NCI-H1092 treated with DMSO at 0.1 percent for 48 hours (cell line): Measurements from ENCODE around the gene DES.

Source experiments
- DNase-seq: peaks from one replicate; lab custom pipeline; 2025; lab: John Stamatoyannopoulos, UW

The DES gene

DNA sequence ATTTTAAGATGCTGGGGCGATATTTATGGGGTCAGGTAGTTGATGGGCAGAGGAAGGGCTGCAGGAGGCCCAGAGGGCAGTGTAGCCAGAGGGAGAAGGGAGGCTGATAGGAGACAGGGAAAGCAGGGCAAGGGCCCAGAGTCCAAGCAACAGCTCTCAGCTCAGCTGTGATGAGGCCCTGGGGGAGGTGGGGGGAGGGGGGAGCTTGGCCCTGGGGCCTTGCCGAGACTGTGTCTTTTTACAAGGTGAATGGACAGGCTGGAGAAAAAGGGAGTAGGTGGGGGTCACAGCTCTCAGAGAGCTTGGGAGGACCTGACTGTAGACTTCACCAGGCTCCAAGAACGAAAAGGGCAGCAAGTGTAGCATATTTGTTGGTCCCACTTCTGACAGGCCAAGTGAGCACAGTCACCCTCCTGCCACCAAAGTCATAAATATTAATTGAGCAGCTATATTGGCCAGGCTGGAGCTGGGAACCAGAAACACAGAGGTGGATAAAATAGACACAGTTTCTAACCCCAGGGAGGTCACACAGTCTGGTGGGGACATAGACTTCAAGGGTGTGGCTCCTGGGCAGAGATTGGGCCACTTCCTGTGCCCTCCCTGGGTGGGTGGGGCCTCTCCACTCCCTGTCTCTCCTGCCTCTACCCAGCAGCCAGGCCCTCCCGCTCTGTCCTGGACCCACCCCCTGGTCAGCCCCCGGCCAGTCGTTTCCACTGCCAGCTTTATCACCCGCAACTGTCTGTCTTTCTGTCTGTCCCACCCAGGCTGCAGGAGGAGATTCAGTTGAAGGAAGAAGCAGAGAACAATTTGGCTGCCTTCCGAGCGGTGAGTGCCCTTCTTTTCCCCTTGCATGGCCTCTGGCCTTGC lies 1.4 kb downstream of the DES start:
- no peak for DNase-seq

DNA sequence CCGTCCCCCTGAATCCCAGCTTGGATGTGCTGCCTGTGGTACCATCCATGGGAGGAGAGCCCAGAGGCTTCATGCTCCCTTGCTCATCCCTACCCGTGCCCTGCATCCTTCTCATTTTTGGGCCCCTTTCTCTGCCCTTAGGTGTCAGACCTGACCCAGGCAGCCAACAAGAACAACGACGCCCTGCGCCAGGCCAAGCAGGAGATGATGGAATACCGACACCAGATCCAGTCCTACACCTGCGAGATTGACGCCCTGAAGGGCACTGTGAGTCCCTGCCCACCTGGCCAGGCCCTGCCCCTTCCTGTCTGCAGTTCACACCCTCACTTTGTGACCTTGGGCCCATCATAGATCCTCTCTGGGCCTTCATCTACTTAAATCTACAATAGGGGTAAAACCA lies 2.5 kb downstream of the DES start:
- no peak for DNase-seq

DNA sequence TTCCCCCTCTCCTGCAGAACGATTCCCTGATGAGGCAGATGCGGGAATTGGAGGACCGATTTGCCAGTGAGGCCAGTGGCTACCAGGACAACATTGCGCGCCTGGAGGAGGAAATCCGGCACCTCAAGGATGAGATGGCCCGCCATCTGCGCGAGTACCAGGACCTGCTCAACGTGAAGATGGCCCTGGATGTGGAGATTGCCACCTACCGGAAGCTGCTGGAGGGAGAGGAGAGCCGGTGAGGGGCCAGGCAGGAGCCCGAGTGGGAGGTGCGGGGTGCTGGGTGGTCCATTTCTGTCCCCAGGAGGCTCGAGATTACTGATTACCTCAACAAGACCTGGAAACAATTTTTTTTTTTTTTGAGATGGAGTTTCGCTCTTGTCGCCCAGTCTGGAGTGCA lies 3.1 kb downstream of the DES start:
- DNase-seq: no peak

DNA sequence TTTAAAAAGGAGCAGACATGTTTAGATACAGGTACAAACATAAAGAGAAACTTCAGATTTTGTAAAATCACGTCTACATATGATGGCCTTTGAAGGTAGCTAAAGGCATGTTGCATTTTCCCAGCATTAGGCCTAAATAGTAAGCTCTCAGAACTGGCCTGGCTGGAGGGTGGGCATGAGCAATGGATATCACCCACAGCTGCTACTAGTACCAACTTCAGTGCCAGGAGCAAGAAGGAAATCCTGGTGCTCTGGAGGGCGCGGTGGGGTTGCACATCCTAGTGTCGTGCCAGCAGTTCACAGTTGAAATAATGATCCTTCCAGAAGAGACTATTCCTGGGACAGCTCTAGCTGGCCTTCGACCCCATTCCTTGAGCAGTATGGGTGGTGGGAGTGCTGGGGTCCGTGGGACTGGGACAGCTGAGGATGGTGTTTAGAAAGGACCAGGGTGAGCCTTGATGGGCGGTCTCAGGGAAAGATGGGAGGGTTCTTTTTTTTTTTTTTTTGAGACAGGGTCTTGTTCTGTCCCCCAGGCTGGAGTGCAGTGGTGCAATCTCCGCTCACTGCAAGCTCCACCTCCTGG lies 4.9 kb downstream of the DES start:
- no peak for DNase-seq

DNA sequence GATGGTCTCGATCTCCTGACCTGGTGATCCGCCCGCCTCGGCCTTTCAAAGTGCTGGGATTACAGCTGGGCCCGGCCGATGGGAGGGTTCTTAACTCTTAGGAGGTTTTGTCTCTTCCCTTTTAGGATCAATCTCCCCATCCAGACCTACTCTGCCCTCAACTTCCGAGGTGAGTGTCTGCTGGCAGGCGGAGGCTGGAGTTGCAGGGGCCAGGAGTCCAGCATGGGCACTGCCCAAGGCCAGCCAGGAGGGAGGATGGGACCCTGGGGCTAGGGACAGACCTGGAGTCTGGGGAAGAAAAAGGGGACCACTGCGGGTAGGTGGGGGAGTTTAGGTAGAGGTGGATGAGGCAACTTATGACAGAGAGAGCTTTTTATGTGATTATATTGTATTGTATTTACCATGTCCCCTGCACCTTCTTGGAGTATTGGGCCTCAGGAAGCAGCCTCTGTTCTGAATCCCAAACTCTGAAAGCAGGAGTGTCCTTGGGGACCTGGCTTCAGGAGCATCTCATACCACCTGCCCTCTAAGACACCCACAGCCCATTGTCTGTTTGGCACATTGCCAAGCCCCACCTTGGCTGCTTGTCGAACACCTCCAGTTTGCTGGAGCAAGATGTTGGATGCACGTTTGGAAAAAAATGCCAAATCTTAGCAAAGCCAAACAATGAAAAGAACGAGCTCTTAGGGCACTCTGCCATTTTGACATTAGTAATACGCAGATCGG lies 5.6 kb downstream of the DES start:
- DNase-seq: no peak

DNA sequence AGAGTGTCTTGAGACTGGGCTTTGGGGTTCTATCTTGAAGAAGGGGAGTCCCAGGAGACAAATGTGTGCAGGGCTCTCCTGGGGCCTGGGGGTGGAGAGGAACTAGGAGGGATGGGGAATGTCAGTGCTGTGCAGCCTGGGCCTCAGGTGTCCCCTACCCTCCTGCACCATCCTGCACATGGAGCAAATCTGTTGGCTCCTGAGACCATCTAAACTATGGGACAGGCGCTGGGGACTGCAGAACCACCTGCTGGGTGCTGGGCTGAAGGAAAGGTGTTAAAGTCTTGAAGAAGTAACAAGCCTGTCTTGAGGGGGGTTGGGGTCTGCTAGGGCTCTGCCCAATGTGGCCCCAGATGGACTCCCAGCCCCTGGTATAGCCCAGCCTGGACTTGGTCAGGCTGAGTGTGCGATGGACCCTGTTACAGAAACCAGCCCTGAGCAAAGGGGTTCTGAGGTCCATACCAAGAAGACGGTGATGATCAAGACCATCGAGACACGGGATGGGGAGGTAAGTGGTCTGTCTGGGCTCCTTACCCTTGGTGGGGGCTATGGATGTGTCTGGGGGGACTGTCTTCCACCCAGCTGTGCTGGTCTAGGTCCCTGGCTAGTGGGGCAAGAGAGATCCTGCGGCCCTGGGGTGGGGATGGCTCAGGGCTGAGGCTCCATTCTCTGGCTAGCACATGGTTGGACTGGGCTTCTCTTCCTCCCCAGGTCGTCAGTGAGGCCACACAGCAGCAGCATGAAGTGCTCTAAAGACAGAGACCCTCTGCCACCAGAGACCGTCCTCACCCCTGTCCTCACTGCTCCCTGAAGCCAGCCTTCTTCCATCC lies 7.3 kb downstream of the DES start:
- DNase-seq: no peak

DNA sequence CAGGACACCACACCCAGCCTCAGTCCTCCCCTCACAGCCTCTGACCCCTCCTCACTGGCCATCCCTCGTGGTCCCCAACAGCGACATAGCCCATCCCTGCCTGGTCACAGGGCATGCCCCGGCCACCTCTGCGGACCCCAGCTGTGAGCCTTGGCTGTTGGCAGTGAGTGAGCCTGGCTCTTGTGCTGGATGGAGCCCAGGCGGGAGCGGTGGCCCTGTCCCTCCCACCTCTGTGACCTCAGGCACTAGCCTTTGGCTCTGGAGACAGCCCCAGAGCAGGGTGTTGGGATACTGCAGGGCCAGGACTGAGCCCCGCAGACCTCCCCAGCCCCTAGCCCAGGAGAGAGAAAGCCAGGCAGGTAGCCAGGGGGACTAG lies 7.9 kb downstream of the DES start:
- DNase-seq: no peak

DNA sequence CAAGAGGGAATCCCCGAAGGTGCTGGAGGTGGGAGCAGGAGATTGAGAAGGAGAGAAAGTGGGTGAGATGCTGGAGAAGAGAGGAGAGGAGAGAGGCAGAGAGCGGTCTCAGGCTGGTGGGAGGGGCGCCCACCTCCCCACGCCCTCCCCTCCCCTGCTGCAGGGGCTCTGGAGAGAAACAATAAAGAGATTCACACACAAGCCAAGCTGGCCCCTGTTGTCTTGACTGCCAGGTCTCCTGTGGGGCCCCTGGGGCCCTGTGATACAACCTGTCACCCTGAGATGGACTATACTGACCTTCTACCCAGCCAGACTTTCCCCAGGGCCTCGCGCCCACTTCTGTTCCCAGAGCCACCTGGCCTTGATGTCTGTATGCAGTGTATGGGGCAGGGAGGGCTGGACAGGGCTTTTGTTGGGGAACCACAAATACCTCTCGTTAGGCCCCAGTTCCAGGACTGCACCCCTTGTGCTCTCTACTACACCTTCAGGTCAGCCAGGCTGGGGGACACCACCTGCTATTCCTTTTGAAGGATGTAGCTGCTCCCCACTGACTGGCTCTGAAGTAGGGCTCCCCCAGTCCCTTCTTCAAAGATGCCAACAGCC lies 8.5 kb downstream of the DES start:
- no peak for DNase-seq

DNA sequence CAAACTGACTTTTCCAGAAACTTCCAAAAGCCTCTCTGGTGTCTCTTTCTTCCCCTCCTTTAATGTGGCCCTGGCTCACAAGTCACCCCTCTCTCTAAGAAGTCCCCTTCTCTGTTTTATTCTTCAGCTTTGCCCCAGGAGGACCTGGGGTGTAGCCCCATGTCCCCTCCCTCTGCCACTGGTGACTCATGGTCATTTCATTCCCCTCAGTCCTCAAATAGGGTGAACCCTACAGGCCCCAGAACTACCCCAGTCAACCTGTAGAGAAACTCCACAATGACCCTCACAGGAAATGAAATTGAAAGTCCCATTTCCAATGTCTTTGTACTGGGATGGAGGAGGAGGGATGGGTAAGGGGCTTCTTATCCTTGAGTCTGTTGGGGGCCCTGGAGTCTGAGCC lies 10.3 kb downstream of the DES start:
- no peak for DNase-seq

DNA sequence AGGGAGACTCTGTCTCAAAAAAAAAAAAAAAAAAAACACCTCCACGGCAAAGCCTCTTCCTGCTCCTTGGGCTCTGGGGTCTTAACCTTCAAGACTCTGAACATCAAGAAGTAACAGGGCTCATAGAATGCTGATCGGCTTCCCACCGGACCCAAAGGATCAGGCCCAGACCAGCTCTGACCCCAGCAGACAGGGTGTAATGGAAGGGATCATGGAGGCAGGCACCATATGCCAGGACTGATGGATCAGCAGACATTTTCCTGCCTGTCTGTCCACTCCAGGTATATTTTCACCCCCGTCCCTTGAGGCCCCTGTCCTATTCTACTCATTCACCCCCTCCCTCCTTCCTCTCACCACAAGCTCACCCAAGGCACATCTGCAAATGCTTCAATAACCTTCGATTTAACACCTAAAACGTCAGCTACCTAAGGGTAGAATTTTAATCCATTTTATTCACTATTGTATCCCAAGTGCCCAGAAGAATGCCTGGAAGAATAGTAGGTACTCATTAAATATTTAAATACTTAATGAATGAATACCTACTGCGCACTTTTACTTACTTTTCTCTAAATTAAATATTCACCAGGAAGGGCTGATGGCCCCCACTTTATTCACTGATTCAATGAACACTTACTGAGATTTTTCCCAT lies 11.9 kb downstream of the DES start:
- no peak for DNase-seq

DNA sequence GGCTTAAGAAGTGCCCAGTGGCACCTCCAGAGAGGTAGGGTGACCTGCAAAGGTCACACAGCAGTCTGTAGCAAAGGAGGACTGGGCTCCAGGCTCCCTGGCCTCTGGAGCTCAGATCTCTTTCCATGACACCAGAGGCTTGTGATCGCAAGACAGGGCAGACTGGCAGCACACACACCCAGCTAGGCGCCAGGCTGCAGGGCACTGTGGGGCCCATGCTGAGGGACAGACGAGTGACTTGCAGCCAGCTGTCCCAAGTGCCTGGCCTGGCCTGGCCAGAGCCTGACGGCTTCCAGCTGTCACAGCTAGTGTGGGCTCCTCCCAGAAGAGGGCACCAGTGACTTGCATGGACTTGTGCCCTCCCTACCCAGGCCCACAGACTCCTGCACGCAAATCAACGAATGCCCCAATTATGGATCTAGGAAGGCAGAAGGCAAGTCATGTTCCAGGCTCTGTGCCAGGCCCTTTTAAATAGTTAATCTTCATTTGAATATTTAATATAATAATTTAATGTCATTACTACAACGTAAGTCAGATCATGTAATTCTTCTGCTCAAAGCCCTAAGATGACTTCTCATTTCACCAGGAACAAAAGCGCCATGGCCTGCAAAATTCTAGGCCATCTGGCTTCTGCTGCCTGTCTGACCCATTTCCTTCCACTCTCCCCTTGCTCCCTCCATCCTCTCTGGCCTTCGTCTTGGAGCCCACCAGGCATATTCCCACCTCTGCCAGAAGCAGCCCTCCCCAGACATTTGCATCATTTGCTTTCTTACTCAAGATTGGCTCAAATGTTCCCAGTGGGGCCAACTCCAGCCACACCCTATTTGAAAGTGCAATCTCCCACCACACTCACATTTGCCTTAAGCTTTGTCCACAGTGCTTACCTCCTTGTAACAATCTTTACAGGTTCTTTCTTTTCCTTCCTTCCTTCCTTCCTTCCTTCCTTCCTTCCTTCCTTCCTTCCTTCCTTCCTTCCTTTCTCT lies 12.7 kb downstream of the DES start:
- peak; percentile 36 for DNase-seq

DNA sequence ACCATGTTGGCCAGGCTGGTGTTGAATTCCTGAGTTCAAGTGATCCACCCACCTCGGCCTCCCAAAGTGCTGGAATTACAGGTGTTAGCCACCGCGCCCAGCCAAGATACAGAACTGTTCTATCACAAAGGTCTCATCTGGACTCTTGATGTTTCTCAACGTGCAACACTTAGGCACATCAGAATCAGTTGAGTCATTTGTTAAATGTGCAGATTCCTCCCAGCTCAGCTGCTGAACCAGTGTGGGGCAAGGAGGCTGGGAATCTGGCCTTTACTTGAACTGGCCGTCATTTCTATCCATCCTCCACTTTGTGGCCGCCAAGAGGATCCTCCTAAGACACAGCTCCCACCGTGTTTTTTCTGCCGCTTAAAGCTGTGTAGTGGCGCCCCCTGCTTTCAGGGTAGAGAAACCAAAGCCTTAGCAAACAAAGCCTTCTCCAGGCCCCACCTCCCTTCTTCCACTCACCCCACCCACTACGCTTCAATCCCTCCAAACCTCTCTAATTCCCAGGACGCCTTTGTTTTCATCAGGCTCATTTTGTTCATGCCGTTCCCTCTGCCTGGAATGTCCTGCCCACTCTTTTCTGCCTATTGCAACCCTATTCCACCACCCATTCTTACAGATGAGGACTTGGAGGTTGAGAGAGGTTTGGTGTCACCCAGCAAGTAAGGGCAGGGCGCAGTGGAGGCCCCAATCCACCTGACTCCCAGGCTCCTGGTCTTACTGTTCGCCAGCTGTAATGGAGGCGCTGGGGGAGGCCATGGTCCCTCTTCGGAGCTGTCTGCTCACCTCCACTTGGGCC lies 15.7 kb downstream of the DES start:
- DNase-seq: no peak

DNA sequence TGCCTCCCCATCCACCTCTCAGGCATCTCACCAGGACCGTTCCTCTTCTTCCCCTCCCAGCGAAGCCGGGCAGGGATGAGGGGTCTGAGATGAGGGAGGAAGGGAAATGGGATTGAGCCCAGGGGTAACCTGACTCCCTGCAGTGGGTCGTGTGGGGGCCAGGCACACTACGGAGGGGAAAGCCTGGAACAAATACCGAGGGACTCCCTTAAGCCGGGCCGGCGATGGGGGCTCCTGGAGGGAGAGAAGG lies 16.2 kb downstream of the DES start:
- DNase-seq: no peak

DNA sequence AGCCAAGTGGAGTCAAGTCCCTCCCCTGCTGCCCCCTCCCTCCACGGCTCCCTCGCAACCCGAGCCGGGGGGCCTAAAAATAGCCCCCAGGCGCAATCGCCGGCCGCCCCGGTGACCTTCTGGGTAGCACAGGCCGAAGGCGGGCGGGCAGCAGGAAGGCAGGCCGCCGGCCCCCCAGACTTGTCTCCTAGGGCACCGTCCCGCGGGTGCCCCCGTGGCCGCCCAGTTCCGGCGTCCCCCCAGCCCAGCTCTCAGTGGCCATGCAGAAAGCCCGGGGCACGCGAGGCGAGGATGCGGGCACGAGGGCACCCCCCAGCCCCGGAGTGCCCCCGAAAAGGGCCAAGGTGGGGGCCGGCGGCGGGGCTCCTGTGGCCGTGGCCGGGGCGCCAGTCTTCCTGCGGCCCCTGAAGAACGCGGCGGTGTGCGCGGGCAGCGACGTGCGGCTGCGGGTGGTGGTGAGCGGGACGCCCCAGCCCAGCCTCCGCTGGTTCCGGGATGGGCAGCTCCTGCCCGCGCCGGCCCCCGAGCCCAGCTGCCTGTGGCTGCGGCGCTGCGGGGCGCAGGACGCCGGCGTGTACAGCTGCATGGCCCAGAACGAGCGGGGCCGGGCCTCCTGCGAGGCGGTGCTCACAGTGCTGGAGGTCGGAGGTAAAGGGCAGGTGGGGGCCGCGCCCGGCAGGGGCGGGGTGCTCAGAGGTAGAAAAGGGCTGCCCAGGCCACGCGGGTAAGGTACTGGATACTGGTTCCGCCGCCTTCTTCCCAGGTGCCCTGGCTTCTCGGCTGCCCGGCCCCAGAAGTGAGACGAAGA lies 16.7 kb downstream of the DES start, which contains the start of gene SPEG:
Gene SPEG (plus strand): TSS at position 126 of the 808 bp plus-strand sequence. CDS start 135 bp downstream, at position 261.
- DNase-seq: no peak

DNA sequence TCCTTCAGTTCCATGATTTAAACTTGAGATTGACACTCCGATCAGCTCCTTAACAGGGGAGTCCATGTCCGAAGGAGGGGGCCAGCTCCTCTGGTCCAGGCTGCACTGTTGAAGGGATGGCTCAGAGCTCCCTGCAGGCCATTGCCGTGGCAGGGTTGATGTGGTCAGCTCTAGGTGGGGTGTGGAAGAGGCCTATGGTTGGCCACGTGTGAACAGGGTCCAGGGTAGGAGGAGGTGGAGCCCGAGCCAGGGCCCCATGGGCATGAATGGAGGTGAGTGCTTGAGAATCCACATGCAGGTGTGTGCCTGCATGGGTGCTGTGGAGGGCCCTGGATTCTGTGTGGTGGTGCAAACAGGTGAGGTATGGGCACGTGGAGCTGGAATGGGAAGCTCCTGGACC lies 17.5 kb downstream of the DES start:
- no peak for DNase-seq

DNA sequence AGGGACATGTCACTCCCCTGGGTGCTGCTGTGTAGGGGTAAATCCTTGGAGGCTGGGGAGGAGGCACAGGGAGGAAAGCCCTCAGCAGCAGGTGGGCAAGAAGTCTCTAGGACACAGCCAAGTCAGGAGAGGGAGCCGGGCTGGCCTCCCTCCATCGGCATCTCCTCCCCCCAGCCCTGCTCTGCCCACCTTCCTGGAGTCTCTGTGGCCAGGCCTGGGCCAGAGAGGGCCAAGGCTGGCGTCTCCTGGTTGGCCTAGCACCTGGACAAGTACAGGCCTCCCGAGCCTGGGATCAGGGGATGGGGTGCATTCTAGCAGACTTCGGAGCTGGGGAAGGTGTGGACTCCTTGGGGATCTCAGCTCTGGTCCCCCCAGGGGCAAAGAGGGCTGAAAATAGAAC lies 18.3 kb downstream of the DES start:
- no peak for DNase-seq

DNA sequence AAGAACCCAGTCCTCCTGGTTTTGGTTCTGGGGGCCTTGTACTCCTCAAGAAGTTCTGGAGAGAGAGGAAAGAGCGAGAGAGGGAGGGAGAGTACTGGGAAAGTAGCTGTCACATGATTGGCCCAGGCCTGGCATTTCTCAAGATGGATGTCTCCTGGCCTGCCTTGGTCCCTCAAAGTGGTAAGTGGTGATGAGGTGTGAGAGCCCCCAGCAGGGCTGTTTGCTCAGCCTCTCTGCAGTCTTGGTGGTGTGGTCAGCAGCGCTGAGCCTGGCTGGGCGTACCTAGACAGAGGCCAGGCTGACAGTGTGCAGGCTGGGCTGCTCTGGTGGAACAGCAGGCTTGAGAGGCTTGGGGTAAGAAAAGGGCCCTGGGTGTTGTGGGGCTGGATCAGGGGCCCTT lies 19.0 kb downstream of the DES start:
- no peak for DNase-seq

DNA sequence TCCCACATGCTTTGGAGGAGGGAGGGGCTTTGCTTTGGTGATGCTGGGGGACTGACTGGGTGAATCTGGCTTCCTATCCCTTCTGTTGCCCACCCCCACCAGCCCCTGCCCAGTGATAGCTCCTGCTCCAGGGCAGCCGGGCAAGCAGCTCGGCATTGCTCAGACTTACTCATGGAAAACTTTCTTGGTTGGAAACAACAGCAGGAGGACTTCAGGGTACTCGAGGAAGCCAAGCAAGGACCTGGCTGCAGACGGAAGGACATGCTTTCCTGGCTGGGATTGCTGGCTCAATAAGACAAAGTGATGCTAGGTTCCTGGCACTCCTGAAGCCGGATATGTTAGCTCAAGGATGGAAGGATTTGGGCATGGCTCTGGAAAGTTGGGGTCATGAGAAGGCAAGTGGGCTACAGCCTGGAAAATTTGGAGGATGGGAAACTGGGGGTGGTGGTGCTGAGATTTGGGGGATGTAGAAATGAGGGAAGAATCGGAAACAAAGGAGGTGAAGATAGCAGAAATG lies 19.6 kb downstream of the DES start:
- no peak for DNase-seq
